Kidney epithelial cell (primary cell): Measurements from ENCODE around the gene DEDD. TPM values are rescaled to one million over a fixed set of nuclear protein-coding genes. Genes with fewer than 3 reads are reported as not detected.
A peak's percentile ranks its signal among the peaks of the same experiment; 100 is the strongest.

Experiments
- DNase-seq: peaks from one replicate; pipeline ENCODE4 v3.0.0-alpha.2; 2010; ENCODE audit warnings: low read depth
- H3K27me3 ChIP-seq: 2 replicates; pipeline ENCODE4 v1.6.0; 2011; ENCODE audit warnings: low read length; ENCODE audit not compliant: control insufficient read depth, insufficient read depth
- H3K36me3 ChIP-seq: 2 replicates; pipeline ENCODE4 v1.5.1; 2011; ENCODE audit warnings: low read length; ENCODE audit not compliant: control insufficient read depth, insufficient read depth
- H3K4me3 ChIP-seq: 2 replicates; pipeline ENCODE4 v1.5.1; 2011; ENCODE audit warnings: low read depth, mild to moderate bottlenecking, control low read depth, low read length
- CTCF ChIP-seq: IDR thresholded peaks from 2 replicates; pipeline ENCODE4 v1.5.1; 2011; ENCODE audit warnings: mild to moderate bottlenecking, moderate library complexity, low read length, control low read depth, inconsistent platforms; ENCODE audit not compliant: insufficient read depth, poor library complexity, severe bottlenecking
- total RNA-seq: library from RNA; depleted of rRNA; stranded (reverse); fragments of >200 nt; gene quantifications from 2 replicates; pipeline ENCODE4 v1.2.3, GENCODE V29; 2015

DEDD gene
- total RNA-seq, 1 donor from 2014 or later = 42.1 TPM

GRCh38 chr1:161111527-161111926, 20.9 kb downstream of the DEDD start:
- no peak for DNase-seq
- Histone ChIP-seq H3K36me3 (no peaks in the 10 kb centered on the region), H3K4me3 (no peak overlapping the region), H3K27me3 (no peaks in the 10 kb centered on the region)
- no peak for TF ChIP-seq CTCF

- no peak for DNase-seq
- TF ChIP-seq CTCF = no peak
- Histone ChIP-seq H3K36me3 (no peaks in the 10 kb centered on the region), H3K4me3 (no peak overlapping the region), H3K27me3 (no peaks in the 10 kb centered on the region)
Measured at GRCh38 chr1:161111117-161111516, 21.4 kb downstream of the DEDD start.

DNA sequence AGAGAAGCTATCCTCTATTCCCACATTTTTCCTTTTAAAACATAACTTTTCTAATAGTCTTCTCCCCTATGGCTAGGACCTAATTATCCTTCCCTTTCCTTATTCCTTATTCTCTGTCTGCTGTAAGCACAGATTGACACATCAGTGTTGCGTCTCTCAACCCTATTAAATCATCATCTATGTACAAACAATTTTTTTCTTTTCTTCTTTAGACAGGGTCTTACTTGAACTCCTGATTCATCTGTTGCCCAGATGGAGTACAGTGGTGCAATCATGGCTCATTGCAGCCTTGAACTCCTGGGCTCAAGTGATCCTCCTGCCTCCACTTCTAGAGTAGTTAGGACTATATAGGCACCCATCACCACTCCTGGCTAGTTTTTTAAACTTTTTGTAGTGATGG, 26.0 kb downstream of the DEDD start:
- Histone ChIP-seq H3K4me3 (no peak overlapping the region), H3K27me3 (no peaks in the 10 kb centered on the region), H3K36me3 (no peaks in the 10 kb centered on the region)
- no peak for TF ChIP-seq CTCF
- no peak for DNase-seq

DNA sequence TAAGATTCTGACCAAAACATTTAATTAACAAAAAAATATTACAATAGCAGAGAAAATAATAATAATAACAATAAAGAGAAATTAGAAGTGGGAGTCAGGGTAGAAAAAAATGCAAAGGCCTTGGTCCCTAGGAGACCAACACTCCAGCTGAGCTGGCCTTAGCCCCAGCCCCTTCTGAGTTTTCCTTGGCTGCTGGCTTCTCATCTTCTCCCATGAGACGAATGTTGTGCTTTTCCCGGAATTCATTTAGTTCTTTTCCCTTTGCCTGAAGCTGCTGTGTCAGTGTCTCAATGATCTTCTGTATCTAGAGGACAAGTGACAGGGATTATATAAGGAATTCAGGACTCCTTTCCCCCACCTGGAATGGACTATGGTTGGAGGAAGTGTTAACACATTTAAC, 31.9 kb downstream of the DEDD start:
- Histone ChIP-seq H3K36me3 (no peaks in the 10 kb centered on the region), H3K4me3 (no peak overlapping the region), H3K27me3 (no peaks in the 10 kb centered on the region)
- no peak for TF ChIP-seq CTCF
- DNase-seq = no peak

GRCh38 chr1:161099090-161099802, 33.2 kb downstream of the DEDD start:
- DNase-seq = no peak
- H3K36me3 ChIP-seq = no peaks in the 10 kb centered on the region
- no peaks in the 10 kb centered on the region for H3K27me3 ChIP-seq
- H3K4me3 ChIP-seq = peak overlapping the region; percentile 86
- no peak for TF ChIP-seq CTCF

DNA sequence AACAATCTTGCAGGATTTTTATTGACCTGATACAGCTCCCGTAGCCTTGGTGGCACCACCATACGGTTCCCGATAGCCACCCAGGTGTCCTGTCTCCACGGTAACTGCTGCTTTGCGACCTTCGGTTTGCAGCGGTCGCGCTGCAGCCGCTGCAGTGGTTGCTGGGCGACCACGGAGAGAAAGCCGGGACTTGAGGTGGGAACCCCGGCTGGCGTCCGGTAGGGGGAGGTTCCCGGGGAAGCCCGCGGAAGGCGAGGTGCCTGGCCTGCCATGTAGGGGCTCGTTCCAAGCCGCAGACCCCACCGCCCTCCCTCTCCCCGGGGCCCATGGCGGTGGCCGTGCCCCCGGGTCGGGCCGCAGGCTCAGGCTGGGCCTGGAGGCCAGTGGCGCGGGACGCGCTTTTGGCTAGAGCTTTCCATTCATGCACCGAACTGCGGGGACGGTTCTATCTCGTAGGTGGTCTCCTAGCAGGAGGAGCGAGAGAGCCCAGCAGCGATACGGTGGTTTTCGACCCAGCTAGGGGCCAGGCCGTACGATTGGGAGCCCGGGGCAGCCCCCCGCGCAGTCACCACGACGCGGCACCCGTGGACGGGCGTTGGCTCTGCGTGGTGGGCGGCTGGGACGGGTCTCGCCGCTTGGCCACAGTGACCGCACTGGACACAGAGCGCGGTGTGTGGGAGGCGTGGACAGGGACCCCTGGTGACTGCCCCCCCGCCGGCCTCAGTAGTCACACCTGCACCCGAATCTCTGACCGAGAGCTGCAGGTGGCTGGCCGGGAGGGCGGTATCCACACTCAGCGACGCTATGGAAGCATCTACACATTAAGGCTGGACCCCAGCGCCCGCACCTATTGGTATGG, 34.0 kb downstream of the DEDD start, which contains the start of gene KLHDC9:
KLHDC9 (plus strand) TSS at position 152 of the 859 bp plus-strand sequence; CDS start at position 327, 175 bp downstream.
- H3K4me3 ChIP-seq = peak within 1 kb of the TSS; percentile 86
- no peaks in the 10 kb centered on the region for H3K36me3 ChIP-seq
- H3K27me3 ChIP-seq = no peaks in the 10 kb centered on the region
- TF ChIP-seq CTCF = peak; percentile 18
- peak; percentile 79 for DNase-seq
